Measurements from ENCODE around the gene TNS2. TPM values are rescaled to one million over a fixed set of nuclear protein-coding genes. Genes with fewer than 3 reads are reported as not detected.

Gene TNS2
- total RNA-seq, 4 donors from 2014 or later, result 10.8 to 82.0 (median 20.8) TPM

DNA sequence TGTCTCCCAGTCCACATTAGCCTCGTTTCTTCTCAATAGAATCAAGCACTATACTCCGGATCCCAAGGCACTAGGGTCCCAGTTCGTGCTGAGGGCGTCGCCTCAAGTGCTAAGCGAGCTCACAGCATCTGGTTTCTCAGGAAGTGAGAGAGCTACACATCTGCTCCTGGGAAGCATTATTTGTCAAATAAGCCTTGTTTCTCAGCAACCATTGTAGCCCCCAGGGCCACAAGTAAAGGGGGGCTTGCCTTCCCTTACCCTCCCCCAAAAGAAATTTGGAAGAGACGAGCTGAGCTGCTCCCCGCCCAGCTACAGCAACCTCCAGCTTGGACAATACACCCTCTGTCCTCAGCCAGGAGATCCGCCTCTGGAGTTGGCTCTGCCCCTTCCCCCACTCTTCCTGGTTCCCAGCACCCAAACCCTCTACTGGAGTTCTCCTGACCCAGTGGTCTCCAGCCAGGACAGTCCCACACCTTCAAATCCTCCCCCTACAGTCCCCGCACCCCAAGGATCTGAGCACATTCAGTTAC lies 5.7 kb upstream of the TNS2 start:
- DNase-seq, result no peak
- Histone ChIP-seq H3K36me3 (peaks cover 0 to 24% (median 12%) of the 10 kb centered on the region in 3 donors), H3K27me3 (no peaks in the 10 kb centered on the region), H3K4me3 (no peak overlapping the region), H3K9me3 (no peaks in the 10 kb centered on the region), H3K27ac (peak overlapping the region in 3 of 4 donors; percentile 91 to 96 (median 96)), H3K4me1 (peaks cover 22 to 70% (median 24%) of the 10 kb centered on the region in 3 donors)
- TF ChIP-seq POLR2A (IDR thresholded peaks at IDR 0.05), result peak in 1 of 4 donors; percentile 9
- TF ChIP-seq, protein P1, sequence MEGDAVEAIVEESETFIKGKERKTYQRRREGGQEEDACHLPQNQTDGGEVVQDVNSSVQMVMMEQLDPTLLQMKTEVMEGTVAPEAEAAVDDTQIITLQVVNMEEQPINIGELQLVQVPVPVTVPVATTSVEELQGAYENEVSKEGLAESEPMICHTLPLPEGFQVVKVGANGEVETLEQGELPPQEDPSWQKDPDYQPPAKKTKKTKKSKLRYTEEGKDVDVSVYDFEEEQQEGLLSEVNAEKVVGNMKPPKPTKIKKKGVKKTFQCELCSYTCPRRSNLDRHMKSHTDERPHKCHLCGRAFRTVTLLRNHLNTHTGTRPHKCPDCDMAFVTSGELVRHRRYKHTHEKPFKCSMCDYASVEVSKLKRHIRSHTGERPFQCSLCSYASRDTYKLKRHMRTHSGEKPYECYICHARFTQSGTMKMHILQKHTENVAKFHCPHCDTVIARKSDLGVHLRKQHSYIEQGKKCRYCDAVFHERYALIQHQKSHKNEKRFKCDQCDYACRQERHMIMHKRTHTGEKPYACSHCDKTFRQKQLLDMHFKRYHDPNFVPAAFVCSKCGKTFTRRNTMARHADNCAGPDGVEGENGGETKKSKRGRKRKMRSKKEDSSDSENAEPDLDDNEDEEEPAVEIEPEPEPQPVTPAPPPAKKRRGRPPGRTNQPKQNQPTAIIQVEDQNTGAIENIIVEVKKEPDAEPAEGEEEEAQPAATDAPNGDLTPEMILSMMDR (IDR thresholded peaks at IDR 0.05), result no peak
- intact Hi-C loops (cut with DNase I), result no loop called here
- WGBS, 2 donors, result 54 to 64% methylated on average over 9 of the region's 10 CpGs

DNA sequence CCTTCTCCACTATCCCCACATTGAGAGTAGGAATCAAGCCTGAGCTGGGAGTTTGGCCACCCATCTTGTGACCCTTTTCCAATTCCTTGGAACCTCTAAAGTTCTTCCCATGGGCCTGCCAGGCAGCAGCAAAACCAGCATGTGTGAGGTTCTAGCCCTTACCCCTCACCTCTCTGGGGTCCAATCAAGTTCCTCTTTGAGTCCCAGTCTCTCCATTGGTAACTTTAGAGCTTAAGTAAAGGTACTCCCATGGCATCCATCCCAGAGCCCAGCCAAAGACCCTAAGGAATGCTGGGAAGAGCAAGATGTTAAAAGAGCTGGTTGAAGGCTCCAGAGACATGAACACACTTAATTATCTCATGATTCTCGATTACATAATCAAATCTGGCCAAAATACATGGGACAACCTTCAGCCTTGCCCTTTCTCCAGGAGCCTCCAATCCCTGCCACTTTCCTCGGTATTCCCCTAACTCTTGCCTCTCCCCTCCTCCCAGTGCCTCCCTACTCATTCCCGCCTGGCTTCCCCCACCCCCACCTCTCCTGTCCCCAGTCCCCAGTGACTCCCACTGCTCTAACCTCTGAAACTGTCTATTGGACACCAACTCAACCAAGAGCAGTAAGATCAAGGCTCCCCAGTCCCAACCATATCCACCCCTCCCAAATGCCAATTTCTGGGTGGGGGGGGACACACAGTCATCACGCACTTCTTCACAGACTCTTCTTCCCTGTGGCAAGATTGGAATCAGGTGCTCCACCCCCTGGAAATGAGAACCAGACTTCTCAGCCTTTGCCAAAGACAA lies 4.8 kb upstream of the TNS2 start:
- Histone ChIP-seq H3K27ac (peak overlapping the region; percentile 91 to 96 (median 94)), H3K4me1 (peaks cover 21 to 71% (median 27%) of the 10 kb centered on the region in 3 donors), H3K9me3 (no peaks in the 10 kb centered on the region), H3K4me3 (peak overlapping the region in 3 of 4 donors; percentile 53 to 84 (median 62)), H3K36me3 (peaks cover 0 to 14% (median 5%) of the 10 kb centered on the region in 3 donors), H3K27me3 (no peaks in the 10 kb centered on the region)
- no peak for TF ChIP-seq POLR2A (IDR thresholded peaks at IDR 0.05)
- TF ChIP-seq, protein P1 (IDR thresholded peaks at IDR 0.05), result no peak
- DNase-seq, result no peak
- WGBS, 2 donors, result 64 to 67% methylated on average over 4 of the region's 4 CpGs
- intact Hi-C loops (cut with DNase I), result no loop called here

DNA sequence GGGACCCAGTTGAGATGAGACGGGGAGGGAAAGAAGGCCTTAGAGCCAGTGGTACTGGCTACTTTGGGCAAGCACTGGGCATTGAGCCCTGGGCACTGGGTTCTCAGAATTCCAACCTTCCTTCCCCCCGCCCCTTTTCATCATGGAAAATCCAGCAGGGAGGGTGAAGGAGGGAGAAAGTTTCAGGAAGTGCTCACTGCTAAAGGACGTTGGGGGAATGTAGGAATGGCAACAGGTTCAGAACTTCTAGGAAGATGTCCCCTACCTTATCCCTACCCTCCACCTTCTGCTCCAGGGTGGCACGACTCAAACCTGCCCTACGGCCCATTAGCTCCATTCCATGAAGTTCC lies 4.2 kb upstream of the TNS2 start:
- peaks cover 21 to 77% (median 27%) of the 10 kb centered on the region in 3 donors for H3K4me1 ChIP-seq
- peak overlapping the region; percentile 91 to 96 (median 94) for H3K27ac ChIP-seq
- peak overlapping the region; percentile 53 to 84 (median 58) for H3K4me3 ChIP-seq
- no peak for DNase-seq
- TF ChIP-seq, protein P1 (IDR thresholded peaks at IDR 0.05), result no peak
- no peak for TF ChIP-seq POLR2A (IDR thresholded peaks at IDR 0.05)
- H3K9me3 ChIP-seq, result no peaks in the 10 kb centered on the region
- WGBS, 2 donors, result 39 to 50% methylated on average over 5 of the region's 5 CpGs
- intact Hi-C loops (cut with DNase I), result no loop called here
- no peaks in the 10 kb centered on the region for H3K27me3 ChIP-seq
- peaks cover 0 to 8% (median under 1%) of the 10 kb centered on the region in 3 donors for H3K36me3 ChIP-seq

DNA sequence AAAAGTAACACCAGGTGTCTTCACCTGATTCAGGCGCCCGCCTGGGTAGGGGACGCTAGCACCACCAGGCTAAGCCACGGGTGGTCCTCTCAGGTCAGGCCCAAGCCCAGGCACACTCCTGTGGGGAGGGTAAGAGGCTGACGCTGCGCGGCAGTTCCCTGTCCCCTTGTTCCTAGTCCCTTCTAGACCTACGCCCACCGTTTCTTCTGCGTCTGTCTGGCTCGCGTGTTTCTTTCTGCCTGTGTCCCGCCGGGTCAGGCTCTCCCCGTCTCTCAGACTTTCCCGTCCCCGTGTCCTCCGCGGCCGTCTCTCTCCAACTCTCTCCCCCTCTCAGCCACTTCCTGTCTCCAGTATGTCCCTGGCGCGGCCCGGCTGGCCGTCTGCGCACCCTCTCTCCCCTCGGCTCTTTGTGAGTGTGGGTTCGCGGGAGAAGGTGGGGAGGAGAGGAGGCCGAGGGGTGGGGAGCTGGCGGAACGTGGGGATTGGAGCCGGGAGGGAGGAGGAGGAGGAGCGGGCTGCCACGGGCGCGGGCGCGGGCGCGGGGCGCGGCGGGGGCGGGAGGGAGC lies 3.1 kb upstream of the TNS2 start:
- no peaks in the 10 kb centered on the region for H3K36me3 ChIP-seq
- peak in 2 of 4 donors; percentile 91 to 97 for TF ChIP-seq POLR2A (IDR thresholded peaks at IDR 0.05)
- TF ChIP-seq, protein P1 (IDR thresholded peaks at IDR 0.05), result no peak
- no peak for DNase-seq
- H3K4me3 ChIP-seq, result peak overlapping the region; percentile 53 to 84 (median 58)
- H3K27ac ChIP-seq, result peak overlapping the region; percentile 91 to 96 (median 94)
- intact Hi-C loops (cut with DNase I), result no loop called here
- peaks cover 21 to 88% (median 27%) of the 10 kb centered on the region in 3 donors for H3K4me1 ChIP-seq
- 0 to 2% methylated on average over 16 to 20 of the region's 44 CpGs for WGBS, 2 donors
- H3K9me3 ChIP-seq, result no peaks in the 10 kb centered on the region
- no peaks in the 10 kb centered on the region for H3K27me3 ChIP-seq
